Erythroblast (primary cell): Measurements from ENCODE around the gene ZNF423.

Experiments
- DNase-seq, 2 experiments: peaks; one replicate each; lab custom pipeline; 2025; lab: John Stamatoyannopoulos, UW
- GATA1 ChIP-seq: IDR thresholded peaks from 2 replicates; pipeline ENCODE4 v1.6.1; 2011; ENCODE audit warnings: low read depth, mild to moderate bottlenecking, control low read depth, low read length, moderate library complexity
- POLR2A ChIP-seq: IDR thresholded peaks from 2 replicates; pipeline ENCODE4 v1.6.1; 2011; ENCODE audit warnings: mild to moderate bottlenecking, low read length

Gene ZNF423

GRCh38 chr16:49462989-49463371, 392.9 kb downstream of the ZNF423 start:
- no peak for DNase-seq
- TF ChIP-seq GATA1 (no peak), POLR2A (no peak)

GRCh38 chr16:49462362-49462988, 393.4 kb downstream of the ZNF423 start:
- no peak for TF ChIP-seq GATA1
- no peak for TF ChIP-seq POLR2A
- no peak for DNase-seq

GRCh38 chr16:49461517-49461951, 394.4 kb downstream of the ZNF423 start:
- DNase-seq: no peak
- TF ChIP-seq GATA1 (no peak), POLR2A (no peak)

GRCh38 chr16:49460786-49461470, 395.0 kb downstream of the ZNF423 start:
- TF ChIP-seq GATA1: no peak
- no peak for TF ChIP-seq POLR2A
- no peak for DNase-seq

- no peak for TF ChIP-seq GATA1
- no peak for TF ChIP-seq POLR2A
- no peak for DNase-seq
Measured at GRCh38 chr16:49459953-49460735, 395.8 kb downstream of the ZNF423 start.

- TF ChIP-seq POLR2A (no peak), GATA1 (no peak)
- DNase-seq: no peak
Measured at GRCh38 chr16:49458656-49459445, 397.1 kb downstream of the ZNF423 start.

GRCh38 chr16:49458243-49458642, 397.7 kb downstream of the ZNF423 start:
- no peak for DNase-seq
- TF ChIP-seq GATA1 (no peak), POLR2A (no peak)

GRCh38 chr16:49457196-49457595, 398.7 kb downstream of the ZNF423 start:
- TF ChIP-seq POLR2A (no peak), GATA1 (no peak)
- DNase-seq: no peak

GRCh38 chr16:49456763-49457162, 399.1 kb downstream of the ZNF423 start:
- no peak for DNase-seq
- TF ChIP-seq POLR2A: no peak
- no peak for TF ChIP-seq GATA1

- no peak for TF ChIP-seq POLR2A
- no peak for TF ChIP-seq GATA1
- DNase-seq: no peak
Measured at GRCh38 chr16:49455991-49456745, 399.7 kb downstream of the ZNF423 start.

GRCh38 chr16:49455181-49455990, 400.5 kb downstream of the ZNF423 start:
- DNase-seq: no peak

GRCh38 chr16:49454426-49455180, 401.3 kb downstream of the ZNF423 start:
- TF ChIP-seq POLR2A (no peak), GATA1 (no peak)
- no peak for DNase-seq

More at GRCh38 chr16:49455181-49455990, 400.5 kb downstream of the ZNF423 start:
- TF ChIP-seq GATA1 (no peak), POLR2A (no peak)
